ENCODE results near the gene ZNF385B.
"Not testable (repeated sequence)": the region's sequence is repeated elsewhere in the genome, so short reads cannot be mapped to it uniquely, and the experiment has no call there.

The ZNF385B gene

DNA sequence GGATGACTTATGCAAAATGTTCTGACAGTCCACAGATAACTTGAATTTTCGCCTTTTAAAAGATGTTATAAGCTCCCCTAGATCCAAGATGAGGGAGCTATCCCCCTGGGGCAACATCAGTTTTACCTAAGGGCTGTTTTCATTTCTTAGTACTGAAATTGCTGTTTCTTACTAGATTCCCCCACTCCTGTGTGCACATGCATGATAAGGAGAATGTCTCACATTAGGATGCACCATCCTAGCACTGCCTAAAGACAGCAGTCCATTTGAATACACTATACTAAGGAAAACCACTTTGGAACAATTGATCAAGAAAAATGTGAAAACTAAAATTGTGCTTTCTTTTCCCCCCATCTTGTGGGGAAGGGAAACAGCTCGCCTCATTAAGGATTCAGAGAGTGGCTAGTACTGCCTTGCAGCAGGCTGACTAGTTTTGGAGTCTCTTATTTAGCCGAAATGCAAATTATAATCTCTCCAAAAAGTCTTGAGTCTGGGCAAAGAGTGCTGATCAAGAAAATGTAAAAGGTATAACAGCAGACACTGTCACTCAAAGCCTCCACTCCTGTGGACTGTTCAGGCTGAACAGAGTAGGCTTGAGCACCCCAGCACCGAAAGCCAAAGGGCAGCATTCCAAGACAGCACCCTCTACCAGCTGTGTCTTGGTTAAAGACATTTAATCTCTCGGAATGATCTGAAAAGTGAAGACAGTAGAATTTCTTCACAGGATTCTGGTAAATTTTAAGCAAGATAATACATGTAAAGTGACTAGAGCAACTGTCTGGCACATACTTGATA is 65.0 kb downstream of the ZNF385B start:
- no peak overlapping the region for H3K4me3 ChIP-seq (ENCODE audit: low read length)
- no peak overlapping the region for H3K9ac ChIP-seq (ENCODE audit: low read depth, low read length)
- H3K27me3 ChIP-seq (ENCODE audit: insufficient read depth, low read length), result no peaks in the 10 kb centered on the region
- peaks cover 5% of the 10 kb centered on the region for H3K4me1 ChIP-seq (ENCODE audit: insufficient read depth, low read length)
- H3K36me3 ChIP-seq (ENCODE audit: insufficient read depth, low read depth, low read length), result no peaks in the 10 kb centered on the region
- H3K9me3 ChIP-seq (ENCODE audit: insufficient read depth, low read depth, low read length), result no peaks in the 10 kb centered on the region
- H3K27ac ChIP-seq (ENCODE audit: low read length), result no peak overlapping the region

DNA sequence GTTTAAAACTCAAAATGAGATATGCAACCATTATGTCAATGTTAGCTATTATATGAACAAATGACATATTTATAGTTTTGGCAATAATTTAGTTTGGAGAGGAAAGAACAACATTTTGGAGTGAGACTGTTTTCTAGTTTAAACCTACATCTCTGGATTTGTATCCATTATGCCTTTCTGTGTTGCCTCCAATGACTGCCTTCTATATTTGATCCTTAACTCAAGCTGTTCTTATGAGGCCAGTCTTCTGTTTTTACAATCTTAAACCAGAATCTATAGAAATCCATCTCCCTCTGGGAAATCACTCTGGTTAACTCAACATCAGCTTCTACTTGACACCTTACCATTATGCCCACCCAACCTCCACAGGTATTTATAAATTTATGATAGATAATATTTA is 67.5 kb downstream of the ZNF385B start:
- Histone ChIP-seq H3K36me3 (ENCODE audit: insufficient read depth, low read depth, low read length) (no peaks in the 10 kb centered on the region), H3K4me3 (ENCODE audit: low read length) (no peak overlapping the region)

GRCh38 chr2:179793238-179793637 is 68.2 kb downstream of the ZNF385B start:
- H3K9me3 ChIP-seq (ENCODE audit: insufficient read depth, low read depth, low read length), result no peaks in the 10 kb centered on the region
- no peaks in the 10 kb centered on the region for H3K27me3 ChIP-seq (ENCODE audit: insufficient read depth, low read length)
- no peak overlapping the region for H3K9ac ChIP-seq (ENCODE audit: low read depth, low read length)
- H3K4me1 ChIP-seq (ENCODE audit: insufficient read depth, low read length), result no peaks in the 10 kb centered on the region
- H3K27ac ChIP-seq (ENCODE audit: low read length), result no peak overlapping the region
- no peaks in the 10 kb centered on the region for H3K36me3 ChIP-seq (ENCODE audit: insufficient read depth, low read depth, low read length)
- H3K4me3 ChIP-seq (ENCODE audit: low read length), result no peak overlapping the region

More for the DNA sequence above, 67.5 kb downstream of the ZNF385B start:
- Histone ChIP-seq H3K9me3 (ENCODE audit: insufficient read depth, low read depth, low read length) (no peaks in the 10 kb centered on the region), H3K27me3 (ENCODE audit: insufficient read depth, low read length) (no peaks in the 10 kb centered on the region), H3K27ac (ENCODE audit: low read length) (no peak overlapping the region), H3K9ac (ENCODE audit: low read depth, low read length) (no peak overlapping the region), H3K4me1 (ENCODE audit: insufficient read depth, low read length) (no peaks in the 10 kb centered on the region)

DNA sequence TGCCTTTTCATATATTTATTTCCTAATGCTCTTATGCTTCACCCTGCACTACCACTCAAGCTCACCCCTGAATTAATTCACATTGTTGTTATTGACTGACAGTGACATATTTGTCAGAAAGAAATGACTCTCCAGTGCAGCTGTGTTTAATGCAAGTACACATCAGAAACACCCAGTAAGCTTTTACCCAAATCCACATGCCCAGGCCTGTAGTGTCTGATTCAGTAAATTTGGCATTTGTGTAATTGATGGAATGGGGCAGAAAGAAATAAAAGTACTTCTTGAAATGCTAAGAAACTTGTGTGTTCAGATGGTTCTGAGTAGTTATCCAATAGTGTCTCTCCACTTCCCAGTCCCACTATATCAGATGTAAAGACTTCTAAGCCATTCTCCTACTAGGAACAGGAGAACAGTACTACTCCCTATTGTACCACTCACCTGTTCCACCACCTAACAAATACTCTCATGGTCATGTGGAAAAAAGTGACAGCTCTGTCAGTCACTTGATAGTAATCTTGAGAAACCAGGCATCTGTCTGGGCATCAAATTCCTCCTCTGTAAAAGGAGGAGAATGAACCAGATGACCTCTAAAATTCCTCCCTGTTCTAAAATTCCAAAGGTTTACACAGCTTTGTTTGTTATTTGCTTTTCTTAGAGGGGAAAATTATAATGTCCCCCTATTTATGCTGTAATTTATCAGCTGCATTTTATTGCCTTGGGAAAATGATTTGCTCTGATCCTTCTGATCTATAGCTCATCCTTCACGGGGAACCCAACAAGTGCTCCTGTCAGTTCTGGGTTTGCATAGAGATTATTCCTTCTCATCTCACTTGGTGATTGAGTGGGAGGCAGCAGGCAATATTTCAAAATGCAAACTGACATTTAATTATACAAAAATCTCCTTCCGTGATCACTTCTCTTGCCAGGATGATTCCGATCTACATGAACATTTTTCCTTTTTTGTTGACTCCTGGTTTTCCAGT is 70.9 kb downstream of the ZNF385B start:
- H3K36me3 ChIP-seq (ENCODE audit: insufficient read depth, low read depth, low read length), result no peaks in the 10 kb centered on the region
- no peaks in the 10 kb centered on the region for H3K4me1 ChIP-seq (ENCODE audit: insufficient read depth, low read length)
- H3K27ac ChIP-seq (ENCODE audit: low read length), result no peak overlapping the region
- no peak overlapping the region for H3K4me3 ChIP-seq (ENCODE audit: low read length)
- H3K9ac ChIP-seq (ENCODE audit: low read depth, low read length), result no peak overlapping the region
- H3K9me3 ChIP-seq (ENCODE audit: insufficient read depth, low read depth, low read length), result no peaks in the 10 kb centered on the region
- H3K27me3 ChIP-seq (ENCODE audit: insufficient read depth, low read length), result no peaks in the 10 kb centered on the region

- H3K4me3 ChIP-seq (ENCODE audit: low read length), result no peak overlapping the region
- H3K4me1 ChIP-seq (ENCODE audit: insufficient read depth, low read length), result no peaks in the 10 kb centered on the region
- no peak overlapping the region for H3K9ac ChIP-seq (ENCODE audit: low read depth, low read length)
- no peaks in the 10 kb centered on the region for H3K36me3 ChIP-seq (ENCODE audit: insufficient read depth, low read depth, low read length)
- H3K27ac ChIP-seq (ENCODE audit: low read length), result no peak overlapping the region
- no peaks in the 10 kb centered on the region for H3K27me3 ChIP-seq (ENCODE audit: insufficient read depth, low read length)
- no peaks in the 10 kb centered on the region for H3K9me3 ChIP-seq (ENCODE audit: insufficient read depth, low read depth, low read length)
These were observed 73.3 kb downstream of the ZNF385B start for GRCh38 chr2:179788104-179788503.

DNA sequence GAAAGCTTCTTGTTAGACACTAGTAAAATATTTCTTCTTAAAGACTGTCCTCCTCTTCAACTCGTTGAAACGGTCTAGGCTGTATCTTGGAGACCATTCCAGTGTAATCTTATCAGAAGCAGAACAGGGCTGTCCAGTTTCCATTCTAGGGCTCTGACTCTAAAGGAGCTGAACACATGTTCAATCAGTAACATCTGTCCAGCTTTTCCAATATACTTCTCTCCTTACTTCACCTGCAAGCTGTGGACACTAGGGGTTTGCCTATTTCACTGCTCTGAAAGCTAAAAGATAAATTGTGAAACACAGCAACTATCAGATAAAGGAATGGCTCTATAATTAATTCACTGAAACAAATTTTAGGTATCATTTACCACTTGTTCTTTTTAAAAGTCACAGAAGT is 73.8 kb downstream of the ZNF385B start:
- Histone ChIP-seq H3K36me3 (ENCODE audit: insufficient read depth, low read depth, low read length) (no peaks in the 10 kb centered on the region), H3K9me3 (ENCODE audit: insufficient read depth, low read depth, low read length) (no peaks in the 10 kb centered on the region), H3K27ac (ENCODE audit: low read length) (no peak overlapping the region), H3K4me3 (ENCODE audit: low read length) (no peak overlapping the region), H3K9ac (ENCODE audit: low read depth, low read length) (no peak overlapping the region), H3K27me3 (ENCODE audit: insufficient read depth, low read length) (no peaks in the 10 kb centered on the region), H3K4me1 (ENCODE audit: insufficient read depth, low read length) (no peaks in the 10 kb centered on the region)

DNA sequence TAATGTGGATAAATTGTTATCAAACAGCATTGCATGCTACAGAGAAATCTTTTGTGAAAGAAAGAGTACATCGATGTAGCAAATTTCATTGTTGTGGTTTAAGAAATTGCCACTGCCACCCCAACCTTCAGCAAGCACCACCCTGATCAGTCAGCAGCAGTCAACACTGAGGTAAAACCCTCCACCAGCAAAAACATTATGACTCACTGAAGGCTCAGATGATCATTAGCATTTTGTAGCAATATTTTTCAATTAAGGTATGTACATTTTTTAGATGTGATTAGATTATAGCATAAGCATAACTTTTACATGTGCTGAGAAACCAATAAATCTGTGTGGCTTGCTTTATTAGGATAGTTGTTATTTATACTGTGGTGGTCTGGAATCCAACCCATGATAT is 75.5 kb downstream of the ZNF385B start:
- no peaks in the 10 kb centered on the region for H3K4me1 ChIP-seq (ENCODE audit: insufficient read depth, low read length)
- no peak overlapping the region for H3K27ac ChIP-seq (ENCODE audit: low read length)
- H3K4me3 ChIP-seq (ENCODE audit: low read length), result no peak overlapping the region
- H3K9ac ChIP-seq (ENCODE audit: low read depth, low read length), result no peak overlapping the region
- H3K27me3 ChIP-seq (ENCODE audit: insufficient read depth, low read length), result no peaks in the 10 kb centered on the region
- no peaks in the 10 kb centered on the region for H3K9me3 ChIP-seq (ENCODE audit: insufficient read depth, low read depth, low read length)
- no peaks in the 10 kb centered on the region for H3K36me3 ChIP-seq (ENCODE audit: insufficient read depth, low read depth, low read length)

DNA sequence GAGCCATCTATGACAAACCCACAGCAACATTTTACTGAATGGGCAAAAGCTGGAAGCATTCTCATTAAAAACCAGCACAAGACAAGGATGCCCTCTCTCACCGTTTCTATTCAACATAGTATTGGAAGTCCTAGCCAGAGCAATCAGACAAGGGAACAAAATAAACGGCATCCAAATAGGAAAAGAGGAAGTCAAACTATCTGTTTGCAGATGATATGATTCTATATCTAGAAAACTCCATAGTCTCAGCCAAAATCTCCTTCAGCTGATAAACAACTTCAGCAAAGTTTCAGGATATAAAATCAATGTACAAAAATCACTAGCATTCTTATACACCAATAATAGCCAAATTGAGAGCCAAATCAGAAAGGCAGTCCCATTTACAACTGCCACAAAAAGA is 79.1 kb downstream of the ZNF385B start:
- not testable (repeated sequence) for H3K9ac ChIP-seq (ENCODE audit: low read depth, low read length); H3K27me3 ChIP-seq (ENCODE audit: insufficient read depth, low read length); H3K4me3 ChIP-seq (ENCODE audit: low read length); H3K9me3 ChIP-seq (ENCODE audit: insufficient read depth, low read depth, low read length); H3K36me3 ChIP-seq (ENCODE audit: insufficient read depth, low read depth, low read length); H3K4me1 ChIP-seq (ENCODE audit: insufficient read depth, low read length); H3K27ac ChIP-seq (ENCODE audit: low read length)

DNA sequence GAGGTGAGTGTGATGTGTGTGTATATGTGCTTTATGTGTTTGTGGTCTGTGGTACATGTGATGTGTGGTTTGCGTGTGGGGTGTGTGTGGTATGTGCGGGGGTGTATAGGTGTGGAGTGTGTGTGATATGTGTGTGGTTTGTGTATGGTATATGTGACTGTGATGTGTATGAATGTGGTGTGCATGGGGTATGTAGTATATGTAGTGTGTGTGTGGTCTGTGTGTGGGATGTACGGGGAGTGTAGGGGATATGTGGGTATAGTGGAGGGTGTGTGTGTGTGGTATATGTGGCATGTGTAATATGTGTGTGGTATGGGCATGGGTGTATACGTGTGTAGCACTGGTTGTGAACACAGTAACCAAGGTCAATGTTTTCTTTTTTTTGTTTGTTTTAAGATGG is 87.4 kb downstream of the ZNF385B start:
- Histone ChIP-seq H3K9me3 (ENCODE audit: insufficient read depth, low read depth, low read length) (no peaks in the 10 kb centered on the region), H3K36me3 (ENCODE audit: insufficient read depth, low read depth, low read length) (no peaks in the 10 kb centered on the region), H3K27me3 (ENCODE audit: insufficient read depth, low read length) (no peaks in the 10 kb centered on the region), H3K4me3 (ENCODE audit: low read length) (no peak overlapping the region), H3K27ac (ENCODE audit: low read length) (no peak overlapping the region), H3K9ac (ENCODE audit: low read depth, low read length) (no peak overlapping the region), H3K4me1 (ENCODE audit: insufficient read depth, low read length) (no peaks in the 10 kb centered on the region)

DNA sequence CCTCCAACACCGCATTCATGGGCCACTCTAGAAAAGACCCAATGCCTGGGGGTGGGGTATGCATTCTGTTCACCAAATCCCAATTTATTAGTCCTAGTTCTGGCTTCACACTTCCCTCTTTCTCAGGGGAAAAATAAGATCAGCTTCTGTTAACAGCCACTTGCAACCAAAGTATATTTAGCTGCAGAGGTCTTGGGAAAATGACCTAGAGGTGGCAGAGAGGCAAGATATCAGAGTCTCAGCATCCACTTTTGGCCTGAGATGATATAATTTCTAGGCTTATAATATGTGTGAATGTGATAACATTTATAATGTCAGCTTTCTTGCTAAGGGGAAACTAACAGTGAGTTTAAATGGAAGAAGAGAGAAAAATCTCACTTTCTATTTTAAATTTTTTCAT is 89.1 kb downstream of the ZNF385B start:
- Histone ChIP-seq H3K4me1 (ENCODE audit: insufficient read depth, low read length) (no peaks in the 10 kb centered on the region), H3K27me3 (ENCODE audit: insufficient read depth, low read length) (no peaks in the 10 kb centered on the region), H3K36me3 (ENCODE audit: insufficient read depth, low read depth, low read length) (no peaks in the 10 kb centered on the region), H3K4me3 (ENCODE audit: low read length) (no peak overlapping the region), H3K9ac (ENCODE audit: low read depth, low read length) (no peak overlapping the region), H3K27ac (ENCODE audit: low read length) (no peak overlapping the region), H3K9me3 (ENCODE audit: insufficient read depth, low read depth, low read length) (no peaks in the 10 kb centered on the region)

DNA sequence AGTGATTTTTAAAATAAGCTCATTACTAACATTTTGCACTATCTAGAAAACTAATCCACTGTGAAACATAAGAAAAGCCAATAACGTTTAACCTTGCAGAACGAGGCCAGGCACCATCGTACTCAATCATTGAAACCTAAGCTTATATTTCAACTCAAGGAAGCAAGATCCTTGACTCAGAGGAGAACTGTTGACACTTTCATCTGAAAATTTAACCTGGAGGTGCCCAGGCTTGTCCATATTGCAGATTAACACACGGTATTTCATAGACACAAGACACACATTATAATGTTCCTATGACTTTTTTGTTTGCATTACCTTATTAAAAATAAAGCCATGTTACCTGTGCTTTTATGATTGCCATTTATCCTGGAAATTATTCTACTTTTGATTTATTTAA is 89.6 kb downstream of the ZNF385B start:
- Histone ChIP-seq H3K4me3 (ENCODE audit: low read length) (no peak overlapping the region), H3K9me3 (ENCODE audit: insufficient read depth, low read depth, low read length) (no peaks in the 10 kb centered on the region), H3K27me3 (ENCODE audit: insufficient read depth, low read length) (no peaks in the 10 kb centered on the region), H3K4me1 (ENCODE audit: insufficient read depth, low read length) (no peaks in the 10 kb centered on the region), H3K36me3 (ENCODE audit: insufficient read depth, low read depth, low read length) (no peaks in the 10 kb centered on the region), H3K27ac (ENCODE audit: low read length) (no peak overlapping the region), H3K9ac (ENCODE audit: low read depth, low read length) (no peak overlapping the region)

- Histone ChIP-seq H3K4me3 (ENCODE audit: low read length) (no peak overlapping the region), H3K27ac (ENCODE audit: low read length) (no peak overlapping the region), H3K36me3 (ENCODE audit: insufficient read depth, low read depth, low read length) (no peaks in the 10 kb centered on the region), H3K4me1 (ENCODE audit: insufficient read depth, low read length) (peaks cover 13% of the 10 kb centered on the region; the same call in 1 of the 2 replicates), H3K9ac (ENCODE audit: low read depth, low read length) (no peak overlapping the region), H3K9me3 (ENCODE audit: insufficient read depth, low read depth, low read length) (no peaks in the 10 kb centered on the region), H3K27me3 (ENCODE audit: insufficient read depth, low read length) (no peaks in the 10 kb centered on the region)
These were observed 91.4 kb downstream of the ZNF385B start for GRCh38 chr2:179770029-179770428.

Data from iPS-20b (cell line).